ENCODE measurements around the gene FCHSD1. TPM values are rescaled to one million over a fixed set of nuclear protein-coding genes. Genes with fewer than 3 reads are reported as not detected.

The FCHSD1 gene
- total RNA-seq, 1 donor: 19.9 TPM

DNA sequence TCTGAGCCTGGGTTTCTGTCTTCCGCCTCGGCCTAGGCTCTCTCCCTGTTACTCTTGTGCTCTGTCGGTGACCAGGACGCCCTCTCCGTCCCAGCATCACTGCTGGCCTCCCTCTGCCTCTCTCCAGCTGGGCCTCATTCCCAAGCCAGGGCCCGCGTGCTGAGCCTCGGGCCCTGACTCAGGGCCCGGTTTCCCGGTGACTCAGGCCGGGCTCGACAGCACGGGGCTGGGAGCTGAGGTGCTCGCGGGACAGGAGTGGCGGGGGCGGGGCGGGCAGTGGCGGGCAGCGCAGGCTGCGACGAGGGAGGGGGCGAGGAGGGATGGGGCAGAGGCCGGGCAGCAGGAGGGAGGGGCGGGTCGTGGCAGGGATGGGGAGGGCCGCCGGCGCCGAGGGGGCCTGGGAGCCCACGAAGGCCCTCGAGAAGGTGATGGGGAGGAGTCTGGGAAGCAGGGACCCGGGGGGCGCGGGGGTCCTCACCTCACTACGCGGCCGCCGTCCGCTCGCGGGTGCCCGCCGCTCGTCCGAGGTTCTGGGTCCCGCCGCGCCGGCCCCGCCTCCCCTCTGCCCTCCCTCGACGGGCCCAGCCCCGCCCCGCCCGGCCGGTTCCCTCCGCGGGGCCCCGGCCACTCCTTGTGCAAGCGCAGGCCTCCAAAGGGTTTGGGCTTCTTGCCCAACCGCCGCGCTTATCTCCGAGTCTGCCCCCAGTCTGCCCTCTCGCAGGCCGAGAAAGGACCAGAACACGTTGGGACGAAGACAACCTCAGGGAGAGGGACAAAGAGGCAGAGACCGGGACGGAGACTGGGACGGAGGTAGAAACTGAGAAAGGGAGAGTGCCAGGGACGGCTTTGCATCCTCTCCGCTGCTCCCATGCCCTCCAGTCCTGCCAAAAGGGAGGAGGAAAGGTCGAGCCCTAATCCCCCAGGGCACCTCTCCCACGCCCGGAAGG is 30.8 kb upstream of the FCHSD1 start, which contains the start of gene ARAP3:
Gene ARAP3, minus strand, starts transcription at position 536 of the 947 bp plus-strand sequence. CDS start 1,744 bp downstream, outside the sequence.
- TF ChIP-seq, protein P1, sequence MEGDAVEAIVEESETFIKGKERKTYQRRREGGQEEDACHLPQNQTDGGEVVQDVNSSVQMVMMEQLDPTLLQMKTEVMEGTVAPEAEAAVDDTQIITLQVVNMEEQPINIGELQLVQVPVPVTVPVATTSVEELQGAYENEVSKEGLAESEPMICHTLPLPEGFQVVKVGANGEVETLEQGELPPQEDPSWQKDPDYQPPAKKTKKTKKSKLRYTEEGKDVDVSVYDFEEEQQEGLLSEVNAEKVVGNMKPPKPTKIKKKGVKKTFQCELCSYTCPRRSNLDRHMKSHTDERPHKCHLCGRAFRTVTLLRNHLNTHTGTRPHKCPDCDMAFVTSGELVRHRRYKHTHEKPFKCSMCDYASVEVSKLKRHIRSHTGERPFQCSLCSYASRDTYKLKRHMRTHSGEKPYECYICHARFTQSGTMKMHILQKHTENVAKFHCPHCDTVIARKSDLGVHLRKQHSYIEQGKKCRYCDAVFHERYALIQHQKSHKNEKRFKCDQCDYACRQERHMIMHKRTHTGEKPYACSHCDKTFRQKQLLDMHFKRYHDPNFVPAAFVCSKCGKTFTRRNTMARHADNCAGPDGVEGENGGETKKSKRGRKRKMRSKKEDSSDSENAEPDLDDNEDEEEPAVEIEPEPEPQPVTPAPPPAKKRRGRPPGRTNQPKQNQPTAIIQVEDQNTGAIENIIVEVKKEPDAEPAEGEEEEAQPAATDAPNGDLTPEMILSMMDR (IDR thresholded peaks at IDR 0.05; ENCODE audit: insufficient read depth, low read length): no peak
- peak; percentile 80 for DNase-seq (ENCODE audit: low read depth)
- peak within 1 kb of the TSS; percentile 64 for H3K4me3 ChIP-seq (ENCODE audit: low read depth, low read length)

DNA sequence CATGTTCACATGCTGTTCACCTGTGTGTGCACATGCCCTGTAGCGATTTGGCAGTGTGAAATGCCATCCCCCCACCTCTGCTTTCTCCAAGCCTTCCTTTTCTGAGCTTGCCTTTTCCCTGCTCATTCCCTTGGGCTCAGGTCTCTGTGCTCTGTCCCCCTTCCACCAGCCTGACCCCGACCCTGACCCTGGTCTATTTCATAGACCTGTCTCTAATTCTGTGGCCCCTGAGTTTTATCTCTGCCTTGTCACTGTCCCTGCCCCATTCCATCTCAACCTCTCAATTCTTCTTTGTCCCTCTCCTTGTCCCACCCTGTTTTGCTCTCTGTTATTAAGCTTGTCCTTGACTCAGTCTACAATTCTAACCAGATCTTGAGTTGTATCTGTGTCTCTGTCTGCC is 30.1 kb upstream of the FCHSD1 start:
- TF ChIP-seq, protein P1 (IDR thresholded peaks at IDR 0.05; ENCODE audit: insufficient read depth, low read length): no peak
- peak overlapping the region; percentile 64 for H3K4me3 ChIP-seq (ENCODE audit: low read depth, low read length)
- no peak for DNase-seq (ENCODE audit: low read depth)

DNA sequence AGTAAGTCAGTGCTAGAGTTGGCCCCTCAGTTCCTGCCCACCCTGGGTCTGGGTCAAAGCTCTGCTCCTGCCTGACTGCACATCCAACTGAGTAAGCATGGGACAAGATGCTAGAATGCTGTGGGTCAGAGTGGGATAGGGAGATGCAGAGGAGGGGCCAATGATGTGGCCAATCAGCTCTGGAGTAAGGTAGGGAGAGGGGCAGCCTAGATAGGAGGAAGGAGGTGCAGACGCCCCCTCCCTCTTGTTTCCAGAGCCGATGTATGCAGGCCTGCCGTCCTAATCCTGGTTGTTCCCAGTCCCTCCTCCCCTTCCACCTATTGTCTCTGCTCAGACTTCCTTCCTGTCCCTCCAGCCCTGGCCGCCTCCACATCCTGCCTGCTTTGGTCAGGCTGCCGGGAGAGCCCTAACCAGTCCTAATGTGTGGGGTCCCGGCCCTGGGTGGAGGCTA is 29.6 kb upstream of the FCHSD1 start:
- H3K4me3 ChIP-seq (ENCODE audit: low read depth, low read length): peak overlapping the region; percentile 64
- TF ChIP-seq, protein P1 (IDR thresholded peaks at IDR 0.05; ENCODE audit: insufficient read depth, low read length): no peak
- DNase-seq (ENCODE audit: low read depth): peak; percentile 30

DNA sequence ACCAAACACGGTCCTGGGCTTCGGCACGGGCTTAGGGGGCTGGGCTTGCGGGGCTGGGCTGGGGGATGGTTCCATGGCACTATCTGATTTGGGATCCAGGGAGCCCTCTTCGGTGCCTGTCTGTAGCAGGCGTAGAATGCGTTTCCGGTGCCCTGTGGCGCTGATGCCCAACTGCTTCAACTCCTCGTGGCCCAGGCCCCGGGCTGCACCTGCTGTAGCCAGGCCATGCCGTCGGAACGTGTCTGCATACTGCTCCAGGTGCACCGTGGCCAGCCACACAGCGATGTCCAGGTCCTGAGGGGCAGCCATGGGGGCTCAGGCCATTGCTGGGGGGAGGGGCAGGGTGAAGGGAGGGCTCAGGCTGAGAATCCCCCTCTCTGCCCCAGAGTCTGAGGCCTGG is 29.0 kb upstream of the FCHSD1 start:
- TF ChIP-seq, protein P1 (IDR thresholded peaks at IDR 0.05; ENCODE audit: insufficient read depth, low read length): no peak

DNA sequence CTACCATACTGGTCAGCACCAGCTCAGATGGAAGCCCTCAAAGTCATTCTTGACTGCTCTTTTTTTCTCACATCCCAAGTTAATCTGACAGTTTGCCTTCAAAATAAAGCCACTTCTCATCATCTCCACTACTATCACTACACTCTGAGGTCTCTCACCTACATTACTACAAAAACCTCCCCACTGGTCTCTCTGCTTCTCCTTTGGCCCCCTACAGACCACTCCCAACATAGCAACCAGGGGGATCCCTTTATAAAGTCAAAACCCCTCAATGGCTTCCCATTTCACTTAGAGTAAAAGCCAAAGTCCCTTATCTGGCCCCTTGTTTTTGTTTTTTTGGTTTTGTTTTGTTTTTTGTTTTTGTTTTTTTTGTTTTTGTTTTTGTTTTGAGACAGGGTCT is 26.2 kb upstream of the FCHSD1 start:
- no peak for DNase-seq (ENCODE audit: low read depth)
- TF ChIP-seq, protein P1 (IDR thresholded peaks at IDR 0.05; ENCODE audit: insufficient read depth, low read length): peak; percentile 26
- H3K4me3 ChIP-seq (ENCODE audit: low read depth, low read length): no peak overlapping the region

More for the DNA sequence above, 29.0 kb upstream of the FCHSD1 start:
- H3K4me3 ChIP-seq (ENCODE audit: low read depth, low read length): no peak overlapping the region
- no peak for DNase-seq (ENCODE audit: low read depth)

DNA sequence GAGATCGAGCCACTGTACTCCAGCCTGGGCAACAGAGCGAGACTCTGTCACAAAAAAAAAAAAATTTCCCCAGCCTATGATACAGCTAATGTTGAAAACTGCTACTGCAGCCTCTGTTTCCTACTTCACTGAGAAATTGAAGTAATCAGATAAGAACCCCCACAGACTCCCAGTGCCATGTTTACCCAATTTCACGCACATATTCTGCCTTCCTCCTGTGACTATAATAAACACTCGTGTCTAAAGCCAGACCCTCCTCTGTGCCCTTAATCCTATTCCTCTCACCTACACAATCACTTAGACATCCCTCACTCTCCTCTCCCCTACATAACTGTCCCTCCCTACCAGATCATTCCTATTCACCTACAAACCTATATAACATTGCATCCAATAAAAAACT is 24.5 kb upstream of the FCHSD1 start:
- TF ChIP-seq, protein P1 (IDR thresholded peaks at IDR 0.05; ENCODE audit: insufficient read depth, low read length): no peak
- no peak overlapping the region for H3K4me3 ChIP-seq (ENCODE audit: low read depth, low read length)
- DNase-seq (ENCODE audit: low read depth): no peak
